Fibroblast of skin of scalp (primary cell): ENCODE measurements around the gene SPNS1. TPM values are rescaled to one million over a fixed set of nuclear protein-coding genes. Genes with fewer than 3 reads are reported as not detected.
"Not testable (repeated sequence)": the region's sequence is repeated elsewhere in the genome, so short reads cannot be mapped to it uniquely, and the experiment has no call there.

Source experiments
- DNase-seq: peaks from one replicate; pipeline ENCODE4 v3.0.0-alpha.2; 2013
- polyA plus RNA-seq, 2 experiments: library from polyadenylated mRNA; unstranded; fragments of 120-200 nt; gene quantifications; one replicate each; pipeline ENCODE4 v1.2.1, GENCODE V29; 2013; ENCODE audit not compliant: insufficient read length in 2 of 2

The SPNS1 gene
- 45.5 TPM for polyA plus RNA-seq (2013, experiment 1 of 2; ENCODE audit: insufficient read length)
- polyA plus RNA-seq (2013, experiment 2 of 2; ENCODE audit: insufficient read length) = 50.9 TPM

- peak; percentile 98 for DNase-seq
Observed at GRCh38 chr16:28974437-28975157, at the start of gene SPNS1. TSS of gene SPNS1 (plus strand) at chr16:28974778. CDS start at chr16:28975152, 374 bp downstream.

- DNase-seq = peak; percentile 85
Observed at GRCh38 chr16:28925386-28926228, 49.0 kb upstream of the SPNS1 start.

GRCh38 chr16:28926284-28926683, 48.3 kb upstream of the SPNS1 start:
- DNase-seq = not testable (repeated sequence)

- DNase-seq = no peak
Observed at GRCh38 chr16:28927815-28928214, 46.8 kb upstream of the SPNS1 start.

- DNase-seq = no peak
Observed at GRCh38 chr16:28930203-28930602, 44.4 kb upstream of the SPNS1 start.

- DNase-seq = no peak
Observed at GRCh38 chr16:28930652-28931051, 43.9 kb upstream of the SPNS1 start.

GRCh38 chr16:28931801-28932225, 42.8 kb upstream of the SPNS1 start, which contains the start of gene CD19:
TSS of gene CD19 (plus strand) at chr16:28931971. CDS start at chr16:28932001, 30 bp downstream.
- DNase-seq = no peak

- DNase-seq = no peak
Observed at GRCh38 chr16:28932339-28933141, 42.0 kb upstream of the SPNS1 start.

- no peak for DNase-seq
Observed at GRCh38 chr16:28933171-28933570, 41.4 kb upstream of the SPNS1 start.

GRCh38 chr16:28935346-28935745, 39.2 kb upstream of the SPNS1 start:
- no peak for DNase-seq

GRCh38 chr16:28935924-28936783, 38.4 kb upstream of the SPNS1 start:
- DNase-seq = peak; percentile 77

- no peak for DNase-seq
Observed at GRCh38 chr16:28936784-28937155, 37.8 kb upstream of the SPNS1 start.

GRCh38 chr16:28937222-28937876, 37.2 kb upstream of the SPNS1 start:
- no peak for DNase-seq

- DNase-seq = no peak
Observed at GRCh38 chr16:28938721-28939120, 35.9 kb upstream of the SPNS1 start.

- DNase-seq = not testable (repeated sequence)
Observed at GRCh38 chr16:28939825-28940224, 34.8 kb upstream of the SPNS1 start.

GRCh38 chr16:28943281-28943680, 31.3 kb upstream of the SPNS1 start:
- no peak for DNase-seq

- no peak for DNase-seq
Observed at GRCh38 chr16:28946681-28947080, 27.9 kb upstream of the SPNS1 start.

- DNase-seq = peak; percentile 100
Observed at GRCh38 chr16:28950648-28951409, 23.7 kb upstream of the SPNS1 start, which contains the start of gene NFATC2IP. TSS of gene NFATC2IP (plus strand) at chr16:28950937. CDS start at chr16:28951012, 75 bp downstream.

- no peak for DNase-seq
Observed at GRCh38 chr16:28951410-28951943, 23.1 kb upstream of the SPNS1 start.

- DNase-seq = no peak
Observed at GRCh38 chr16:28958216-28958615, 16.4 kb upstream of the SPNS1 start.
